ENCODE measurements around the gene CDH22.

GRCh38 chr20:46196990-46197389 is 111.3 kb downstream of the CDH22 start:
- TF ChIP-seq, protein P1, sequence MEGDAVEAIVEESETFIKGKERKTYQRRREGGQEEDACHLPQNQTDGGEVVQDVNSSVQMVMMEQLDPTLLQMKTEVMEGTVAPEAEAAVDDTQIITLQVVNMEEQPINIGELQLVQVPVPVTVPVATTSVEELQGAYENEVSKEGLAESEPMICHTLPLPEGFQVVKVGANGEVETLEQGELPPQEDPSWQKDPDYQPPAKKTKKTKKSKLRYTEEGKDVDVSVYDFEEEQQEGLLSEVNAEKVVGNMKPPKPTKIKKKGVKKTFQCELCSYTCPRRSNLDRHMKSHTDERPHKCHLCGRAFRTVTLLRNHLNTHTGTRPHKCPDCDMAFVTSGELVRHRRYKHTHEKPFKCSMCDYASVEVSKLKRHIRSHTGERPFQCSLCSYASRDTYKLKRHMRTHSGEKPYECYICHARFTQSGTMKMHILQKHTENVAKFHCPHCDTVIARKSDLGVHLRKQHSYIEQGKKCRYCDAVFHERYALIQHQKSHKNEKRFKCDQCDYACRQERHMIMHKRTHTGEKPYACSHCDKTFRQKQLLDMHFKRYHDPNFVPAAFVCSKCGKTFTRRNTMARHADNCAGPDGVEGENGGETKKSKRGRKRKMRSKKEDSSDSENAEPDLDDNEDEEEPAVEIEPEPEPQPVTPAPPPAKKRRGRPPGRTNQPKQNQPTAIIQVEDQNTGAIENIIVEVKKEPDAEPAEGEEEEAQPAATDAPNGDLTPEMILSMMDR (conservative IDR thresholded peaks at IDR 0.05): no peak
- no peak for TF ChIP-seq ZFX (IDR thresholded peaks at IDR 0.05)

Measured in C4-2B (cell line).